Measurements from ENCODE around the gene PHACTR4. TPM values are rescaled to one million over a fixed set of nuclear protein-coding genes. Genes with fewer than 3 reads are reported as not detected.
"Not testable (repeated sequence)": the region's sequence is repeated elsewhere in the genome, so short reads cannot be mapped to it uniquely, and the experiment has no call there.

PHACTR4 gene
- total and polyA plus RNA-seq, 4 donors = 15.1 to 34.9 (median 20.6) TPM

GRCh38 chr1:28537457-28538199 lies 168.1 kb downstream of the PHACTR4 start:
- 88% methylated on average over 8 of the region's 8 CpGs for WGBS, 2 donors
- no peak overlapping the region for H3K9ac ChIP-seq (ENCODE audit: insufficient read depth in 1 of 2, low read length in 2 of 2)

GRCh38 chr1:28538286-28538685 lies 168.7 kb downstream of the PHACTR4 start:
- Histone ChIP-seq H3K36me3 (ENCODE audit: control insufficient read depth in 4 of 4, insufficient read depth in 4 of 4, low read length in 4 of 4) (peaks cover 3 to 29% (median 19%) of the 10 kb centered on the region in 4 donors), H3K9me3 (ENCODE audit: control insufficient read depth in 4 of 4, insufficient read depth in 3 of 4, low read length in 3 of 4) (no peaks in the 10 kb centered on the region), H3K9ac (ENCODE audit: insufficient read depth in 1 of 2, low read length in 2 of 2) (no peak overlapping the region), H3K4me3 (no peak overlapping the region), H3K4me1 (ENCODE audit: control insufficient read depth in 5 of 5, insufficient read depth in 5 of 5, low read length in 5 of 5) (peaks cover 0 to 2% (median 0%) of the 10 kb centered on the region in 5 donors), H3K27me3 (ENCODE audit: control insufficient read depth in 3 of 3, insufficient read depth in 3 of 3, low read length in 2 of 3) (no peaks in the 10 kb centered on the region), H3K27ac (ENCODE audit: low read depth in 1 of 2, low read length in 1 of 2) (no peak overlapping the region)
- no peak for ATAC-seq (ENCODE audit: insufficient read depth, low FRiP score)
- no peak for DNase-seq
- no peak for TF ChIP-seq CTCF (IDR thresholded peaks at IDR 0.05; ENCODE audit: control extremely low read depth, extremely low read depth)
- WGBS, 2 donors = 87 to 88% methylated on average over 6 of the region's 6 CpGs

More at GRCh38 chr1:28537457-28538199, 168.1 kb downstream of the PHACTR4 start:
- no peak for ATAC-seq (ENCODE audit: insufficient read depth, low FRiP score)
- no peak overlapping the region for H3K27ac ChIP-seq (ENCODE audit: low read depth in 1 of 2, low read length in 1 of 2)
- H3K27me3 ChIP-seq (ENCODE audit: control insufficient read depth in 3 of 3, insufficient read depth in 3 of 3, low read length in 2 of 3) = no peaks in the 10 kb centered on the region
- peaks cover 0 to 2% (median 0%) of the 10 kb centered on the region in 5 donors for H3K4me1 ChIP-seq (ENCODE audit: control insufficient read depth in 5 of 5, insufficient read depth in 5 of 5, low read length in 5 of 5)
- H3K4me3 ChIP-seq = no peak overlapping the region
- peaks cover 3 to 29% (median 19%) of the 10 kb centered on the region in 4 donors for H3K36me3 ChIP-seq (ENCODE audit: control insufficient read depth in 4 of 4, insufficient read depth in 4 of 4, low read length in 4 of 4)
- no peaks in the 10 kb centered on the region for H3K9me3 ChIP-seq (ENCODE audit: control insufficient read depth in 4 of 4, insufficient read depth in 3 of 4, low read length in 3 of 4)
- TF ChIP-seq CTCF (IDR thresholded peaks at IDR 0.05; ENCODE audit: control extremely low read depth, extremely low read depth) = no peak
- DNase-seq = no peak

GRCh38 chr1:28540651-28541050 lies 171.1 kb downstream of the PHACTR4 start:
- peaks cover 0 to 21% (median 14%) of the 10 kb centered on the region in 4 donors for H3K36me3 ChIP-seq (ENCODE audit: control insufficient read depth in 4 of 4, insufficient read depth in 4 of 4, low read length in 4 of 4)
- no peaks in the 10 kb centered on the region for H3K9me3 ChIP-seq (ENCODE audit: control insufficient read depth in 4 of 4, insufficient read depth in 3 of 4, low read length in 3 of 4)
- H3K27me3 ChIP-seq (ENCODE audit: control insufficient read depth in 3 of 3, insufficient read depth in 3 of 3, low read length in 2 of 3) = no peaks in the 10 kb centered on the region
- TF ChIP-seq CTCF (IDR thresholded peaks at IDR 0.05; ENCODE audit: control extremely low read depth, extremely low read depth) = no peak
- DNase-seq (no peak), ATAC-seq (ENCODE audit: insufficient read depth, low FRiP score) (no peak)
- WGBS, 2 donors = 86 to 91% methylated on average over 7 of the region's 7 CpGs
- no peak overlapping the region for H3K4me3 ChIP-seq
- H3K27ac ChIP-seq (ENCODE audit: low read depth in 1 of 2, low read length in 1 of 2) = no peak overlapping the region
- H3K9ac ChIP-seq (ENCODE audit: insufficient read depth in 1 of 2, low read length in 2 of 2) = no peak overlapping the region
- H3K4me1 ChIP-seq (ENCODE audit: control insufficient read depth in 5 of 5, insufficient read depth in 5 of 5, low read length in 5 of 5) = peaks cover 0 to 2% (median 0%) of the 10 kb centered on the region in 5 donors

GRCh38 chr1:28541414-28542015 lies 172.0 kb downstream of the PHACTR4 start:
- H3K4me1 ChIP-seq (ENCODE audit: control insufficient read depth in 5 of 5, insufficient read depth in 5 of 5, low read length in 5 of 5) = not testable (repeated sequence)
- ATAC-seq (ENCODE audit: insufficient read depth, low FRiP score) = peak; percentile 47

More at GRCh38 chr1:28541414-28542015, 172.0 kb downstream of the PHACTR4 start:
- not testable (repeated sequence) for H3K4me3 ChIP-seq; H3K9ac ChIP-seq (ENCODE audit: insufficient read depth in 1 of 2, low read length in 2 of 2); H3K9me3 ChIP-seq (ENCODE audit: control insufficient read depth in 4 of 4, insufficient read depth in 3 of 4, low read length in 3 of 4); H3K27ac ChIP-seq (ENCODE audit: low read depth in 1 of 2, low read length in 1 of 2); H3K27me3 ChIP-seq (ENCODE audit: control insufficient read depth in 3 of 3, insufficient read depth in 3 of 3, low read length in 2 of 3)
- peak in 2 of 3 donors; percentile 44 to 68 for DNase-seq
- WGBS, 2 donors = 80 to 88% methylated on average over 8 of the region's 8 CpGs
- peaks cover 0 to 13% (median 9%) of the 10 kb centered on the region in 4 donors for H3K36me3 ChIP-seq (ENCODE audit: control insufficient read depth in 4 of 4, insufficient read depth in 4 of 4, low read length in 4 of 4)
